Measurements from ENCODE around the gene SWSAP1.

DNA sequence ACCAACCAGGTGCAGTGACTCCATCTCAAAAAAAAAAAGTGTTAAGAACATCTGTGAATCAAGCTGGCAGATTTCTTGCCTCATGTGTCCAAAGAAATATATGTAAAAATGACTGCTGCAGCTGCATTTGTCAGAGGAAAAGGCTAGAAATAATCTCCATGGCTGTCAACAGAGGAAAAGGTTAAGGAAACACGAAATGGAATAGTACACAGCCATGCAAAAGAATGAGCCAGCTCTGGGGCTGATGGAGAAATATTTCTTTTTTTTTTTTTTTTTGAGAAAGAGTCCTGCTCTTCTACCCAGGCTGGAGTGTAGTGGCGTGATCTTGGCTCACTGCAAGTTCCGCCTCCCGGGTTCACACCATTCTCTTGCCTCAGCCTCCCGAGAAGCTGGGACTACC lies 41.6 kb upstream of the SWSAP1 start:
- TF ChIP-seq, protein P1, sequence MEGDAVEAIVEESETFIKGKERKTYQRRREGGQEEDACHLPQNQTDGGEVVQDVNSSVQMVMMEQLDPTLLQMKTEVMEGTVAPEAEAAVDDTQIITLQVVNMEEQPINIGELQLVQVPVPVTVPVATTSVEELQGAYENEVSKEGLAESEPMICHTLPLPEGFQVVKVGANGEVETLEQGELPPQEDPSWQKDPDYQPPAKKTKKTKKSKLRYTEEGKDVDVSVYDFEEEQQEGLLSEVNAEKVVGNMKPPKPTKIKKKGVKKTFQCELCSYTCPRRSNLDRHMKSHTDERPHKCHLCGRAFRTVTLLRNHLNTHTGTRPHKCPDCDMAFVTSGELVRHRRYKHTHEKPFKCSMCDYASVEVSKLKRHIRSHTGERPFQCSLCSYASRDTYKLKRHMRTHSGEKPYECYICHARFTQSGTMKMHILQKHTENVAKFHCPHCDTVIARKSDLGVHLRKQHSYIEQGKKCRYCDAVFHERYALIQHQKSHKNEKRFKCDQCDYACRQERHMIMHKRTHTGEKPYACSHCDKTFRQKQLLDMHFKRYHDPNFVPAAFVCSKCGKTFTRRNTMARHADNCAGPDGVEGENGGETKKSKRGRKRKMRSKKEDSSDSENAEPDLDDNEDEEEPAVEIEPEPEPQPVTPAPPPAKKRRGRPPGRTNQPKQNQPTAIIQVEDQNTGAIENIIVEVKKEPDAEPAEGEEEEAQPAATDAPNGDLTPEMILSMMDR (conservative IDR thresholded peaks at IDR 0.05; ENCODE audit: low read depth in 2 of 2), result no peak
- no peak for TF ChIP-seq REST (IDR thresholded peaks at IDR 0.05; ENCODE audit: unreplicated experiment)
- TF ChIP-seq CREB1 (CRISPR knock-in tag; IDR thresholded peaks at IDR 0.05; ENCODE audit: low read depth), result no peak
- TF ChIP-seq EZH2 (IDR thresholded peaks at IDR 0.05; ENCODE audit: low read depth, unreplicated experiment), result no peak
- TF ChIP-seq EZH2phosphoT487 (IDR thresholded peaks at IDR 0.05; ENCODE audit: unreplicated experiment), result no peak
- no peak for TF ChIP-seq POLR2AphosphoS5 (IDR thresholded peaks at IDR 0.05; ENCODE audit: low read depth)
- TF ChIP-seq ETS1 (IDR thresholded peaks at IDR 0.05), result no peak
- TF ChIP-seq NANOG (IDR thresholded peaks at IDR 0.05; ENCODE audit: borderline replicate concordance), result no peak
- TF ChIP-seq ZNF331 (CRISPR knock-in tag; IDR thresholded peaks at IDR 0.05; ENCODE audit: low read depth), result no peak
- TF ChIP-seq STAT1 (IDR thresholded peaks at IDR 0.05; ENCODE audit: unreplicated experiment), result no peak
- TF ChIP-seq JUNB (IDR thresholded peaks at IDR 0.05; ENCODE audit: unreplicated experiment), result no peak
- TF ChIP-seq, protein P2, sequence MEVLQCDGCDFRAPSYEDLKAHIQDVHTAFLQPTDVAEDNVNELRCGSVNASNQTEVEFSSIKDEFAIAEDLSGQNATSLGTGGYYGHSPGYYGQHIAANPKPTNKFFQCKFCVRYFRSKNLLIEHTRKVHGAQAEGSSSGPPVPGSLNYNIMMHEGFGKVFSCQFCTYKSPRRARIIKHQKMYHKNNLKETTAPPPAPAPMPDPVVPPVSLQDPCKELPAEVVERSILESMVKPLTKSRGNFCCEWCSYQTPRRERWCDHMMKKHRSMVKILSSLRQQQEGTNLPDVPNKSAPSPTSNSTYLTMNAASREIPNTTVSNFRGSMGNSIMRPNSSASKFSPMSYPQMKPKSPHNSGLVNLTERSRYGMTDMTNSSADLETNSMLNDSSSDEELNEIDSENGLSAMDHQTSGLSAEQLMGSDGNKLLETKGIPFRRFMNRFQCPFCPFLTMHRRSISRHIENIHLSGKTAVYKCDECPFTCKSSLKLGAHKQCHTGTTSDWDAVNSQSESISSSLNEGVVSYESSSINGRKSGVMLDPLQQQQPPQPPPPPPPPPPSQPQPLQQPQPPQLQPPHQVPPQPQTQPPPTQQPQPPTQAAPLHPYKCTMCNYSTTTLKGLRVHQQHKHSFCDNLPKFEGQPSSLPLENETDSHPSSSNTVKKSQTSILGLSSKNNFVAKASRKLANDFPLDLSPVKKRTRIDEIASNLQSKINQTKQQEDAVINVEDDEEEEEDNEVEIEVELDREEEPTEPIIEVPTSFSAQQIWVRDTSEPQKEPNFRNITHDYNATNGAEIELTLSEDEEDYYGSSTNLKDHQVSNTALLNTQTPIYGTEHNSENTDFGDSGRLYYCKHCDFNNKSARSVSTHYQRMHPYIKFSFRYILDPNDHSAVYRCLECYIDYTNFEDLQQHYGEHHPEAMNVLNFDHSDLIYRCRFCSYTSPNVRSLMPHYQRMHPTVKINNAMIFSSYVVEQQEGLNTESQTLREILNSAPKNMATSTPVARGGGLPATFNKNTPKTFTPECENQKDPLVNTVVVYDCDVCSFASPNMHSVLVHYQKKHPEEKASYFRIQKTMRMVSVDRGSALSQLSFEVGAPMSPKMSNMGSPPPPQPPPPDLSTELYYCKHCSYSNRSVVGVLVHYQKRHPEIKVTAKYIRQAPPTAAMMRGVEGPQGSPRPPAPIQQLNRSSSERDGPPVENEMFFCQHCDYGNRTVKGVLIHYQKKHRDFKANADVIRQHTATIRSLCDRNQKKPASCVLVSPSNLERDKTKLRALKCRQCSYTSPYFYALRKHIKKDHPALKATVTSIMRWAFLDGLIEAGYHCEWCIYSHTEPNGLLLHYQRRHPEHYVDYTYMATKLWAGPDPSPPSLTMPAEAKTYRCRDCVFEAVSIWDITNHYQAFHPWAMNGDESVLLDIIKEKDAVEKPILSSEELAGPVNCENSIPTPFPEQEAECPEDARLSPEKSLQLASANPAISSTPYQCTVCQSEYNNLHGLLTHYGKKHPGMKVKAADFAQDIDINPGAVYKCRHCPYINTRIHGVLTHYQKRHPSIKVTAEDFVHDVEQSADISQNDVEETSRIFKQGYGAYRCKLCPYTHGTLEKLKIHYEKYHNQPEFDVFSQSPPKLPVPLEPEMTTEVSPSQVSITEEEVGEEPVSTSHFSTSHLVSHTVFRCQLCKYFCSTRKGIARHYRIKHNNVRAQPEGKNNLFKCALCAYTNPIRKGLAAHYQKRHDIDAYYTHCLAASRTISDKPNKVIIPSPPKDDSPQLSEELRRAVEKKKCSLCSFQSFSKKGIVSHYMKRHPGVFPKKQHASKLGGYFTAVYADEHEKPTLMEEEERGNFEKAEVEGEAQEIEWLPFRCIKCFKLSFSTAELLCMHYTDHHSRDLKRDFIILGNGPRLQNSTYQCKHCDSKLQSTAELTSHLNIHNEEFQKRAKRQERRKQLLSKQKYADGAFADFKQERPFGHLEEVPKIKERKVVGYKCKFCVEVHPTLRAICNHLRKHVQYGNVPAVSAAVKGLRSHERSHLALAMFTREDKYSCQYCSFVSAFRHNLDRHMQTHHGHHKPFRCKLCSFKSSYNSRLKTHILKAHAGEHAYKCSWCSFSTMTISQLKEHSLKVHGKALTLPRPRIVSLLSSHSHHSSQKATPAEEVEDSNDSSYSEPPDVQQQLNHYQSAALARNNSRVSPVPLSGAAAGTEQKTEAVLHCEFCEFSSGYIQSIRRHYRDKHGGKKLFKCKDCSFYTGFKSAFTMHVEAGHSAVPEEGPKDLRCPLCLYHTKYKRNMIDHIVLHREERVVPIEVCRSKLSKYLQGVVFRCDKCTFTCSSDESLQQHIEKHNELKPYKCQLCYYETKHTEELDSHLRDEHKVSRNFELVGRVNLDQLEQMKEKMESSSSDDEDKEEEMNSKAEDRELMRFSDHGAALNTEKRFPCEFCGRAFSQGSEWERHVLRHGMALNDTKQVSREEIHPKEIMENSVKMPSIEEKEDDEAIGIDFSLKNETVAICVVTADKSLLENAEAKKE (CRISPR knock-in tag; IDR thresholded peaks at IDR 0.05), result no peak

Data from GM23338 (cell line).